WERI-Rb-1 (cell line): Measurements from ENCODE around the gene TAF4B.

ENCODE experiments used
- DNase-seq: peaks from one replicate; pipeline ENCODE4 v3.0.0-alpha.2; 2020
- H3K27ac ChIP-seq: fragments of 250-450 bp; sonication (Bioruptor Pico); 2 replicates; pipeline ENCODE4 v1.5.1; 2020; ENCODE audit warnings: mild to moderate bottlenecking, moderate library complexity
- H3K27me3 ChIP-seq: fragments of 250-450 bp; sonication (Bioruptor Pico); 2 replicates; pipeline ENCODE4 v1.5.1; 2021; ENCODE audit warnings: mild to moderate bottlenecking, low read depth, moderate library complexity; ENCODE audit not compliant: insufficient read depth, severe bottlenecking
- H3K36me3 ChIP-seq: fragments of 250-450 bp; sonication (Bioruptor Pico); 2 replicates; pipeline ENCODE4 v1.5.1; 2020; ENCODE audit warnings: mild to moderate bottlenecking, moderate library complexity
- H3K4me3 ChIP-seq: 2 replicates; pipeline ENCODE4 v1.5.1; 2011; ENCODE audit warnings: low read depth, mild to moderate bottlenecking, control low read depth, low read length
- H3K9me3 ChIP-seq: fragments of 250-450 bp; sonication (Bioruptor Pico); 2 replicates; pipeline ENCODE4 v1.5.1; 2021; ENCODE audit warnings: mild to moderate bottlenecking, moderate library complexity; ENCODE audit not compliant: severe bottlenecking
- CTCF ChIP-seq: IDR thresholded peaks from 2 replicates; pipeline ENCODE4 v1.5.1; 2011; ENCODE audit warnings: low read depth, mild to moderate bottlenecking, control low read depth, inconsistent platforms, low read length

TAF4B gene

GRCh38 chr18:26403491-26403890, 177.2 kb downstream of the TAF4B start:
- Histone ChIP-seq H3K36me3 (no peaks in the 10 kb centered on the region), H3K27ac (no peak overlapping the region), H3K9me3 (no peaks in the 10 kb centered on the region), H3K4me3 (no peak overlapping the region), H3K27me3 (no peaks in the 10 kb centered on the region)
- no peak for TF ChIP-seq CTCF
- DNase-seq = no peak

GRCh38 chr18:26405190-26405801, 179.1 kb downstream of the TAF4B start:
- Histone ChIP-seq H3K36me3 (no peaks in the 10 kb centered on the region), H3K4me3 (no peak overlapping the region), H3K9me3 (no peaks in the 10 kb centered on the region), H3K27me3 (no peaks in the 10 kb centered on the region), H3K27ac (no peak overlapping the region)
- TF ChIP-seq CTCF = peak; percentile 79
- DNase-seq = peak; percentile 73

- no peaks in the 10 kb centered on the region for H3K27me3 ChIP-seq
- no peaks in the 10 kb centered on the region for H3K9me3 ChIP-seq
- no peak overlapping the region for H3K4me3 ChIP-seq
- H3K27ac ChIP-seq = no peak overlapping the region
- no peak for DNase-seq
- no peaks in the 10 kb centered on the region for H3K36me3 ChIP-seq
- no peak for TF ChIP-seq CTCF
These were observed 180.1 kb downstream of the TAF4B start for GRCh38 chr18:26406324-26406723.

GRCh38 chr18:26406854-26407517, 180.7 kb downstream of the TAF4B start:
- no peak for TF ChIP-seq CTCF
- H3K27ac ChIP-seq = no peak overlapping the region
- H3K9me3 ChIP-seq = no peaks in the 10 kb centered on the region
- no peak for DNase-seq
- no peaks in the 10 kb centered on the region for H3K27me3 ChIP-seq
- H3K36me3 ChIP-seq = no peaks in the 10 kb centered on the region
- no peak overlapping the region for H3K4me3 ChIP-seq

- TF ChIP-seq CTCF = no peak
- no peak for DNase-seq
- Histone ChIP-seq H3K4me3 (no peak overlapping the region), H3K27ac (no peak overlapping the region), H3K27me3 (no peaks in the 10 kb centered on the region), H3K9me3 (no peaks in the 10 kb centered on the region), H3K36me3 (no peaks in the 10 kb centered on the region)
These were observed 181.7 kb downstream of the TAF4B start for GRCh38 chr18:26407736-26408601.
